ENCODE results near the gene NRXN3.

Gene NRXN3

GRCh38 chr14:79708426-79709388 is 1538.5 kb downstream of the NRXN3 start:
- Mint-ChIP-seq H3K36me3 (ENCODE audit: low read depth) (no peaks in the 10 kb centered on the region), H3K4me3 (no peak overlapping the region), H3K4me1 (ENCODE audit: low read depth) (no peaks in the 10 kb centered on the region), H3K27me3 (no peaks in the 10 kb centered on the region), H3K27ac (peak overlapping the region; percentile 63), H3K9me3 (no peaks in the 10 kb centered on the region)

DNA sequence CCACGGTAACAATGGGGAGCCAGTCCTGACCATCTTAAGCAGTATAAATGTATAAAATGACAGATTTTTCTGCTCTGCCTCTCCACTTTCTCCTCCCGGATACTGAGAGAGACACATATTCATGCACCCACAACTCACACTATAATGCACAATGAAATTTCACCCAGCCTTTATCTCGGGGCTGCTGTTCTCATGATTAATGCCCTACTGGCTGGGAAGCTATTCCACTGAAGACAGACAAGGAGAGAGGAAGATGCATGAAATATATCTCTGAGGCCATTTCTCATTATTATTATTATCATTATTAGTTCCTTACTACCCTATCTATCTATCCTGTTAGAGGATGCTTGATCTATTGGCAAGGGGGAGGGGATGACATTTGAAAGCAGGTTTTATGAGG is 1539.4 kb downstream of the NRXN3 start:
- H3K27me3 Mint-ChIP-seq = no peaks in the 10 kb centered on the region
- no peaks in the 10 kb centered on the region for H3K9me3 Mint-ChIP-seq
- H3K27ac Mint-ChIP-seq = no peak overlapping the region

DNA sequence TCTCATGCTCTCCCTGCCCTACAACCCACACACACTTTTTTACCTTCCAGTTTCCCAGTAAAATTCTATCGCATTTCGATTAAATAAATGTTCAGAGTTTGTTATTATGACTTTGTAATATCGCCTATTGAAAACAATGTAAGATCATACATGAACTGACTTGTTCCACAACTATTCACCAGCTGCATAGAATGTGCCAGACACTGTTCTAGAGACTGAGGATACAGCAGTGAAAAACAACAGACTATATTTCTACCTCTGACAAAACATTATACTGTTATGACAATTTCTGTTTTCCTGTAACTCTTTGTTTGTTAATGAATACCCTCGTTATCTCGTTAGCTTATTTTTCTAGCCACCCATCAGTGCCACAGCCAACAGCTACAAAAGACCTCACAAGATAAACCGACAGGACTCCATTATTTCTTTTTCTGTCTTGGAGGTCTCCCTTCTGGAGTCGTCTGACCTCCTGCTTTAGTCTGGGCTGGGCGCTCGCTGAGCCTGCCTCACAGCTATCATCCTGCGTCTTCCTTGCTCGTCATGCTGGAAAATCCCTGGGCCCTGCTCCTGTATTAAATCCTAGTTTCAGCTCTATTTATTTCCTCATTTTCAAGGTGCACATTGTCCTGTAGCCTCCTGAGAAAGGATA is 1542.3 kb downstream of the NRXN3 start:
- H3K27me3 Mint-ChIP-seq = no peaks in the 10 kb centered on the region
- no peaks in the 10 kb centered on the region for H3K36me3 Mint-ChIP-seq (ENCODE audit: low read depth)

More for the DNA sequence above, 1539.4 kb downstream of the NRXN3 start:
- Mint-ChIP-seq H3K4me3 (no peak overlapping the region), H3K4me1 (ENCODE audit: low read depth) (no peaks in the 10 kb centered on the region), H3K36me3 (ENCODE audit: low read depth) (no peaks in the 10 kb centered on the region)

GRCh38 chr14:79721399-79722084 is 1551.4 kb downstream of the NRXN3 start:
- H3K27ac Mint-ChIP-seq = no peak overlapping the region
- H3K9me3 Mint-ChIP-seq = no peaks in the 10 kb centered on the region
- no peaks in the 10 kb centered on the region for H3K36me3 Mint-ChIP-seq (ENCODE audit: low read depth)
- no peaks in the 10 kb centered on the region for H3K4me1 Mint-ChIP-seq (ENCODE audit: low read depth)
- H3K4me3 Mint-ChIP-seq = no peak overlapping the region
- no peaks in the 10 kb centered on the region for H3K27me3 Mint-ChIP-seq

More for the DNA sequence above, 1542.3 kb downstream of the NRXN3 start:
- Mint-ChIP-seq H3K9me3 (no peaks in the 10 kb centered on the region), H3K27ac (no peak overlapping the region), H3K4me1 (ENCODE audit: low read depth) (no peaks in the 10 kb centered on the region), H3K4me3 (no peak overlapping the region)

DNA sequence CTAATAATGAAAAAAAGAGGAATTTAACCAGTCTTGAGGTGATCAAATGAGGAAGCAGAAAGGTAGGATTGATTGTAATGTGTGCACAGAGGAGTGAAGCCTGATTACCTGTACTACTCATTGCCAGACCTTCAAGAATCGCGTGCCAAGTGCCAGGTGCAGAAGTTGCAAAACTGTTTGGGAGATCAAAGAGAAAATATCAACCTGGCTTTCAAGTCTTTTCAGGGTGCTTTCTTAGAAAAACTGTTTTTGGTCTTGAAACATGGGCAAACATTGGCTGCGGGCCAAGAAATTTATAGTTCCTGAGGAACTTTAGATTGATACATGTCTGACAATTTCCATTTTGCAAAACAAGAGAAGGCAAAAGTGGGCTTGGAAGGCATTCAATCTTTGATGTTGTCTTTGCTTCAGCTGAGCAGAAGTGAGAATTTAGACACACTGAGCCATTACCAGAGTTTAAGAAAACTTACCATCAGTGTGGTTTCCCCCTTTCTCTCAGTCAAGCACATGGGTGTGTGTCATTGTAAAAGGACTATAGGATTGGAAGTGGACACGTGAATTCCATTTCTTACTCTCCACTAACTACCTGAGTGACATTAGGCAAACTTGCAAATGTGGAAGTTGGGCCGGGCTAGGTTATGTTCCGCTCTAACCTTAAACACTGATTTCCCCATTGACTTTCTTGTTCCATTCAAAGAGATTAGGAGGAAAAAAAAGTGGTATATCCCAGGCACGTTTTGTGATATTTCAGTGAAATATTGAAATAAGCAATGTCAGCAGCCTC is 1555.0 kb downstream of the NRXN3 start:
- no peak overlapping the region for H3K27ac Mint-ChIP-seq
- no peaks in the 10 kb centered on the region for H3K9me3 Mint-ChIP-seq
- no peaks in the 10 kb centered on the region for H3K36me3 Mint-ChIP-seq (ENCODE audit: low read depth)
- no peak overlapping the region for H3K4me3 Mint-ChIP-seq
- no peaks in the 10 kb centered on the region for H3K4me1 Mint-ChIP-seq (ENCODE audit: low read depth)
- peaks cover 3% of the 10 kb centered on the region for H3K27me3 Mint-ChIP-seq

DNA sequence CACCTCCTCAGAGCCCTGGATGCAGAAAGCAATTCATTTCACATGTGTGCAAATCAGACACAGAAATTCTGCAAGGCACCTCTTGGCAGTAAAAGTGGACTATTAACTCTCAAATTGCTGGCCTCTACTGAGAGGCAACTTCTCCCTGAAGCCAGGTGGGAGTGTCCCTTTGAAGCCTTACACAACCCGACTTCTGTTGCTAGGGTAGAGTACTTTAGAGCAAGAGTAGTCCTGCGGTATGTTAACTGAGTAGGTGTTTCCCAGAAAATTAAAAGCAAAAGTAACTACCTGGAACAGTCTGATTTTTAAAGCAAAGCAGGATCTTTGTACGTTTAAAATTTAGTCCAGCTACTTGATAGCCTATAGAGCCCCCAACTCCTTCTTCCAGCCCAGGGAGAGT is 1557.7 kb downstream of the NRXN3 start:
- peaks cover 6% of the 10 kb centered on the region for H3K4me1 Mint-ChIP-seq (ENCODE audit: low read depth)
- H3K27ac Mint-ChIP-seq = no peak overlapping the region
- no peak overlapping the region for H3K4me3 Mint-ChIP-seq
- peaks cover 6% of the 10 kb centered on the region for H3K27me3 Mint-ChIP-seq
- no peaks in the 10 kb centered on the region for H3K9me3 Mint-ChIP-seq
- no peaks in the 10 kb centered on the region for H3K36me3 Mint-ChIP-seq (ENCODE audit: low read depth)

GRCh38 chr14:79728331-79728730 is 1558.2 kb downstream of the NRXN3 start:
- Mint-ChIP-seq H3K4me1 (ENCODE audit: low read depth) (peaks cover 6% of the 10 kb centered on the region), H3K27ac (no peak overlapping the region), H3K9me3 (no peaks in the 10 kb centered on the region), H3K36me3 (ENCODE audit: low read depth) (no peaks in the 10 kb centered on the region), H3K27me3 (peaks cover 6% of the 10 kb centered on the region), H3K4me3 (no peak overlapping the region)

GRCh38 chr14:79729731-79730130 is 1559.6 kb downstream of the NRXN3 start:
- H3K4me3 Mint-ChIP-seq = no peak overlapping the region
- H3K36me3 Mint-ChIP-seq (ENCODE audit: low read depth) = no peaks in the 10 kb centered on the region
- H3K9me3 Mint-ChIP-seq = no peaks in the 10 kb centered on the region
- no peak overlapping the region for H3K27ac Mint-ChIP-seq
- peaks cover 6% of the 10 kb centered on the region for H3K4me1 Mint-ChIP-seq (ENCODE audit: low read depth)
- H3K27me3 Mint-ChIP-seq = peaks cover 6% of the 10 kb centered on the region

DNA sequence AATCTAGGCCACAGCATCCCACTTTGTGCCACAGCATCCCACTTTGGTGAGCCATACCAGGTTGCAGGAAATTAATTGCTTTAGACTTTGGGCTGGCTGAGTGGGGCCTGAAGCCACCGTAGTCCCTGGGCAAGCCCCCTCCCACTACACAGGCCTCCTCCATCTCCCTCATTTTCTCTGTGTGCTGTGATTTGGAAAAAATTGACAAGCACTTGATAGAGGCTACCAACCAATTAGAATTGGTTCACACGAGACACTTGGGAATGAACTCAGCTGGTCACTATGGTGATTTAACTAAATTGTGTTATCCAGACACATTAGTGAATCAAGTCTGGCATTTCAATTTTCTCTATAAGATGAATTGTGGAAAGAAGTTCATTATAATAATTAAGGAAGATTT is 1560.0 kb downstream of the NRXN3 start:
- H3K27ac Mint-ChIP-seq = no peak overlapping the region
- no peaks in the 10 kb centered on the region for H3K36me3 Mint-ChIP-seq (ENCODE audit: low read depth)
- no peaks in the 10 kb centered on the region for H3K9me3 Mint-ChIP-seq
- peaks cover 6% of the 10 kb centered on the region for H3K4me1 Mint-ChIP-seq (ENCODE audit: low read depth)
- peaks cover 6% of the 10 kb centered on the region for H3K27me3 Mint-ChIP-seq
- H3K4me3 Mint-ChIP-seq = no peak overlapping the region

GRCh38 chr14:79730953-79731352 is 1560.8 kb downstream of the NRXN3 start:
- Mint-ChIP-seq H3K27ac (no peak overlapping the region), H3K4me1 (ENCODE audit: low read depth) (peaks cover 6% of the 10 kb centered on the region), H3K4me3 (no peak overlapping the region), H3K9me3 (no peaks in the 10 kb centered on the region), H3K27me3 (peaks cover 6% of the 10 kb centered on the region), H3K36me3 (ENCODE audit: low read depth) (no peaks in the 10 kb centered on the region)

DNA sequence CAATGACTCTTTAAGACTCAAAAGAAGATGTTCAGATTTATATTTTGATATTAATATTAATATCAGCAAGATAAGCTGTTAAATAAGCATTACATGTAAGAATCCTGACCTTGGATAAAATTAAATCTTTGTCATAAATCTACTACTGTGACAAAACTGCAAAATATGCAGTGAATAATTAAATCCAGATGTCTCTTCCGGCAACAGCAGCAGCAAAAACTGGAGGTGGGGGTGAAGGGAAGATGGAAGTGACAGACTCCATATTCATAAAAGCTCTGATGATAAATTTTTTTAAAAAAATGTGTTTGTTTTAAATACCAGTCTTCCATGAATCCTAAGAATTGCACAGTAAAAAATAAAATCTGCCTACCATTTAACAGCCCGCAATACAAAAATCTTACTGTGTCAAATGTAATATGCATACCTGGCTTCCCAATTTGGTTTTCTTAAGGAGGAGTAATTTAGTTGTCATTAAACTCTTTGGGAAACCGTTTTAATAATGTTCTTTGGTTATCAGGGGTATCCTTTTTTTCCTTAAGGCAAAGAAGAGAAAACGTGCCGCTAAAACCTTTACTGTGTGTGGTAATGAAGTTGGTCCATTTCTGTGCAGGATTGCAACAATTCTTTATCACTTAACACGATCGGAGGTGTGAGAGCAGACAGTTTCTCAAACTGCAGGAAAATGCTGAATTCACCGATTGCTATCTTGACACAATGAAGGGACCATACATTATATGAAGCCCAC is 1562.9 kb downstream of the NRXN3 start:
- H3K9me3 Mint-ChIP-seq = peaks cover 8% of the 10 kb centered on the region
- H3K36me3 Mint-ChIP-seq (ENCODE audit: low read depth) = no peaks in the 10 kb centered on the region
- H3K4me3 Mint-ChIP-seq = no peak overlapping the region
- no peak overlapping the region for H3K27ac Mint-ChIP-seq
- peaks cover 6% of the 10 kb centered on the region for H3K4me1 Mint-ChIP-seq (ENCODE audit: low read depth)
- H3K27me3 Mint-ChIP-seq = peaks cover 6% of the 10 kb centered on the region

- Mint-ChIP-seq H3K27ac (no peak overlapping the region), H3K4me1 (ENCODE audit: low read depth) (peaks cover 6% of the 10 kb centered on the region), H3K36me3 (ENCODE audit: low read depth) (no peaks in the 10 kb centered on the region), H3K27me3 (peaks cover 3% of the 10 kb centered on the region), H3K9me3 (peaks cover 8% of the 10 kb centered on the region), H3K4me3 (no peak overlapping the region)
Measured at GRCh38 chr14:79734151-79734550, 1564.0 kb downstream of the NRXN3 start.

GRCh38 chr14:79734656-79735055 is 1564.5 kb downstream of the NRXN3 start:
- H3K4me3 Mint-ChIP-seq = no peak overlapping the region
- peaks cover 6% of the 10 kb centered on the region for H3K4me1 Mint-ChIP-seq (ENCODE audit: low read depth)
- H3K9me3 Mint-ChIP-seq = peaks cover 8% of the 10 kb centered on the region
- no peak overlapping the region for H3K27ac Mint-ChIP-seq
- no peaks in the 10 kb centered on the region for H3K36me3 Mint-ChIP-seq (ENCODE audit: low read depth)
- H3K27me3 Mint-ChIP-seq = peaks cover 3% of the 10 kb centered on the region

DNA sequence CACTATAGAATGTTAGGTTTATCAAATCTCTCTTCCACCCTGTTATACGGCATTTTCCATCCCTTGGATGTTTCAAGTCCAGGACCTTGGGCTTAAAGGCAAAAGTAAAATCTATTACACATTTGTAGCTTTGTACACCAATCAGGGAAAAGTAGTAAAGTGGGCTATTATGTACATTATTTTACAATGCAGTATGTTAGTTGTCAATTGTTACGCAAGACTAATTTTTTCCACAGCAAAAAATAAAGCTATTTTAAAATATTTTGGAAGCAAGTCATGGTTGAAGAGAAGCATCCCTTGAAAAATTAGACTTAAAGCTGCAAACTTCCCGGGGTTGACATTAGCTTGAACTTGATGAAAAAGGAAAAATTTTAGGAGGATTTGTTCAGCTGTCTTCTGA is 1564.9 kb downstream of the NRXN3 start:
- Mint-ChIP-seq H3K27ac (no peak overlapping the region), H3K4me1 (ENCODE audit: low read depth) (peaks cover 6% of the 10 kb centered on the region), H3K36me3 (ENCODE audit: low read depth) (no peaks in the 10 kb centered on the region), H3K4me3 (no peak overlapping the region), H3K9me3 (peaks cover 10% of the 10 kb centered on the region), H3K27me3 (peaks cover 3% of the 10 kb centered on the region)
